ENCODE measurements around the gene KIF20B.
"Not testable (repeated sequence)": the region's sequence is repeated elsewhere in the genome, so short reads cannot be mapped to it uniquely, and the experiment has no call there.

Gene KIF20B

DNA sequence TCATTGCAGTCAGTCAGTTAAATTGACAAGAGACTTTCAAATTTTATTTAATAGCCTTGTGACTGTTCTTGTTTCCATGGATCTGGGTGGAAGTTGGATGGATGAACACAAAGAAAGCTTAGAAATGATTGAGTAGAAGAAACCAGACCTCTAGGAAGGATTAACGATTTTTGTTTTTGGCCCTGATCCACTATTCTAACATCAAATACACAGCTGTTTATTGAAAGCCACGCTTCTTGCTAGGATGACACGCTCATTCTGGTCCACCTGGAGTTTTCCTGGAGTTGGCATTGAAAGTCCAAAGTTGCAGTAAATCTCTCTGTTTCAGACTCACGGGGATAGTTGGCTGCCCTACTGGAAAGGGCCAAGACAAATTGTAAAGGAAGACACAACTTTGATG lies 108.4 kb downstream of the KIF20B start:
- no peak overlapping the region for H3K4me3 ChIP-seq (ENCODE audit: low read length)
- no peak for DNase-seq (ENCODE audit: low read depth)
- TF ChIP-seq, protein P1, sequence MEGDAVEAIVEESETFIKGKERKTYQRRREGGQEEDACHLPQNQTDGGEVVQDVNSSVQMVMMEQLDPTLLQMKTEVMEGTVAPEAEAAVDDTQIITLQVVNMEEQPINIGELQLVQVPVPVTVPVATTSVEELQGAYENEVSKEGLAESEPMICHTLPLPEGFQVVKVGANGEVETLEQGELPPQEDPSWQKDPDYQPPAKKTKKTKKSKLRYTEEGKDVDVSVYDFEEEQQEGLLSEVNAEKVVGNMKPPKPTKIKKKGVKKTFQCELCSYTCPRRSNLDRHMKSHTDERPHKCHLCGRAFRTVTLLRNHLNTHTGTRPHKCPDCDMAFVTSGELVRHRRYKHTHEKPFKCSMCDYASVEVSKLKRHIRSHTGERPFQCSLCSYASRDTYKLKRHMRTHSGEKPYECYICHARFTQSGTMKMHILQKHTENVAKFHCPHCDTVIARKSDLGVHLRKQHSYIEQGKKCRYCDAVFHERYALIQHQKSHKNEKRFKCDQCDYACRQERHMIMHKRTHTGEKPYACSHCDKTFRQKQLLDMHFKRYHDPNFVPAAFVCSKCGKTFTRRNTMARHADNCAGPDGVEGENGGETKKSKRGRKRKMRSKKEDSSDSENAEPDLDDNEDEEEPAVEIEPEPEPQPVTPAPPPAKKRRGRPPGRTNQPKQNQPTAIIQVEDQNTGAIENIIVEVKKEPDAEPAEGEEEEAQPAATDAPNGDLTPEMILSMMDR (conservative IDR thresholded peaks at IDR 0.05; ENCODE audit: low read length) = no peak

DNA sequence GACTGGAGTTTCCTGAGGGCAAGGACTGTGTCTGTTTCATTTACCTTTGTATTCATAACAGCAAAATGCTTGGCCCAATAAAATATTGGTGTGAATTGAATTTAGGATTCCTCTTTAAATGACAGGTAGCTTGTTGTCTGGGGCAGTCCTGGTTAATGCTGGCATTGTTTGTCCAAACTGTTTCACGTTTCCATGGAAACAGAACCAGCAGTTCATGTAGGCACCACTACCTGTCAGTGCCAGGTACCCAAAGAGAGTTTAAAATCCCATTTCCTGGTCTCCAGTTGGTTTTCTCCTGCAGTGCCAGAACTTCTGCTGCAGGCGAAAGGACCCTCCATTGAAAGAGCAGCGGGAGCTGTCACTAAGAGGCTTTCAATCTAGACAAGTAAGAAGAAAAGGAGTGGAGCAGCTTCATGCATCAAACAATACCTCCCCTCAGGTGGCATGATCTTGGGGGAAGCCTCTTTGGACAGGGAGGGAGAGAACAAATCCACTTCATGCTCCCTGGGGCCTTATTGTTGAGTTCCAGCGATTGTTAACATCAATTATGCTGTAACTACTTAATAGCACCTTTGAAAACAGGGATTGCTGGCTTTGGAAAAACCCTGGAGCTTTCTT lies 109.6 kb downstream of the KIF20B start:
- DNase-seq (ENCODE audit: low read depth) = no peak
- TF ChIP-seq, protein P1 (conservative IDR thresholded peaks at IDR 0.05; ENCODE audit: low read length) = no peak
- H3K4me3 ChIP-seq (ENCODE audit: low read length) = no peak overlapping the region

DNA sequence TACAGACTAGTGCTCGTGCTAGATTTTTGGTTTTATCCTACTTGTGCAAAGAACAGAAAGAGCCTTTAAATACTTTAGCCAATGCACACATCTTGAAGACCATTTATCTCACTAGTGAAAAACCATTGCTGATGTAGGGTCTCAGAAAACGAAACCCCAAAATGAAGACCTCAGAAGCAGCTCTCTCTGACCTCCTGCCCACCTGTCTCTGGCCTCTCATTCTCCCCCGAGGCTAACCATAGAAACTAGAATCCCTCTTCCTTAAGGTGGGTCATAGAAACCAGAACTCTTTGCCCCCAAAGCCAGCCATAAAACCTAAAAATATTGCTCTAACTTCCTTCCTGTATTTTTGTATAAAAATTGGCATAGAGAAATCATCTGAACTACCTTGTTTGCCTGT lies 112.2 kb downstream of the KIF20B start:
- no peak for DNase-seq (ENCODE audit: low read depth)
- no peak overlapping the region for H3K4me3 ChIP-seq (ENCODE audit: low read length)
- TF ChIP-seq, protein P1 (conservative IDR thresholded peaks at IDR 0.05; ENCODE audit: low read length) = no peak

DNA sequence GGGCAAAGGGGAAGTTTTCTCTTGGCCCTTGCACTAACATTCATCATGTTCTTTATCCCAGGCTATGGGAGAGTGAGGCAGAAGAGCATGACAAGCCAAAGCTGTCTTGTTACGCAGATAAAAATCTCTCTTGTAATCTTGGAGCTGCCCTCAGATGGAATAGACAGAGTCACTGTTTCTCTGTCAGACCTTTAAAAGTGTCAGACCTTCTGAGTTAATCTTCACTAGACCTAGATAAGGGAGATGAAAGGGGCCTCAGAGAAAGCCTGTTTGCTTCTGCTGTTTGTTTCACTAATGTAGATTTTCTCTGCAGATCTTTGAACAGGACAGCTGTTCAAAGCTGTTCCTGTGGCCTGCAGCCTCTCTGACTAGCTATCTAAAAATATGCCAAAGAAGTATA lies 112.9 kb downstream of the KIF20B start:
- DNase-seq (ENCODE audit: low read depth) = no peak
- no peak overlapping the region for H3K4me3 ChIP-seq (ENCODE audit: low read length)
- TF ChIP-seq, protein P1 (conservative IDR thresholded peaks at IDR 0.05; ENCODE audit: low read length) = no peak

DNA sequence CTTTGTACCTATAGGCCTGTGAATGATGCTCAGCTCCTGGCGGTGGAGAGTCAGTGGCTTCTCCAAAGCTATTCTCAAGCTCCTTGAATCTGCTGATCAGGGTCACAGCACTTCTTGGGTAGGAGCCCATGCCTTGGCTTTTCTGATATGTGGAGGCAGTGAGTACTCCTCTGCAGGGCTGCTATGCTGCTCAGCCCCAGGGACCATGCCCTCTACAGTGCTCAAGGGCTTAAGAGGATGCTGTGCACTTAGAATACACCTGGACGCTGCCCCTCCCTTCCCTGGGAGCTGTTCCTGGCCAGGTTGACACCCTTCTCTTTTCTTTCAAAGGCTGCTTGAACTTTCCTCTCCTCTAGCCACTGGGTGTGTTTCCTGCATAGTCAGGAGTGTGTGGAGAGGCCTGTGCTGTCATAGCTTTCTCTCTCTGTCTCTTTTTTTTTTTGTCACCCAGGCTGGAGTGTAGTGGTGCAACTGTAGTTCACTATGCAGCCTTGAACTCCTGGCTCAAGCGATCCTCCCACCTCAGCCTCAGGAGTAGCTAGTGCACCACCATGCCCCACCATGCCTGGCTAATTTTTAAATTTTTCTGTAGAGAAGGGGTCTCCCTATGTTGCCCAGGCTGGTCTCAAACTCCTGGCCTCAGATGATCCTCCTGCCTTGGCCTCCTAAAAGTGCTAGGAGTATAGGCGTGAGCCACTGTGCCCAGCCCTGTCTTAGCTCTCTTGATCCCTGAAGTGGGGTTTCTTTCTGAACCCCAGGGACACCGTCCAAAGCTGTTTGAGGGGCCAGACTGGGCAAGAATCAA lies 113.9 kb downstream of the KIF20B start:
- DNase-seq (ENCODE audit: low read depth) = no peak
- TF ChIP-seq, protein P1 (conservative IDR thresholded peaks at IDR 0.05; ENCODE audit: low read length) = no peak
- no peak overlapping the region for H3K4me3 ChIP-seq (ENCODE audit: low read length)

DNA sequence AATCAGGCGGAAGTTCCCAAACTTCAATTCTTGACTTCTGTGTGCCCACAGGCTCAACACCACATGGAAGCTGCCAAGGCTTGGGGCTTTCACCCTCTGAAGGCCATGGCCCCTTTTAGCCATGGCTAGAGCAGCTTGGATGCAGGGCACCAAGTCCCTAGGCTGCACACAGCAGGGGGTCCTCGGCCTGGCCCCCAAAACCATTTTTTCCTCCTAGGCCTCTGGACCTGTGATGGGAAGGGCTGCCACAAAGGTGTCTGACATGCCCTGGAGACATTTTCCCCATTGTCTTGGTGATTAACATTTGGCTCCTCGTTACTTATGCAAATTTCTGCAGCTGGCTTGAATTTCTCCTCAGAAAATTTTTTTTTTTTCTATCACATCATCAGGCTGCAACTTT lies 117.6 kb downstream of the KIF20B start:
- not testable (repeated sequence) for H3K4me3 ChIP-seq (ENCODE audit: low read length); DNase-seq (ENCODE audit: low read depth)
